CD4-positive, alpha-beta T cell treated with Interleukin-6 for 4 hours (primary cell): ENCODE data around the gene RTP1.
"Not testable (repeated sequence)": the region's sequence is repeated elsewhere in the genome, so short reads cannot be mapped to it uniquely, and the experiment has no call there.

Source experiments
- DNase-seq: peaks from one replicate; pipeline ENCODE4 v3.0.0-alpha.2; 2020; ENCODE audit warnings: mixed read lengths

RTP1 gene

DNA sequence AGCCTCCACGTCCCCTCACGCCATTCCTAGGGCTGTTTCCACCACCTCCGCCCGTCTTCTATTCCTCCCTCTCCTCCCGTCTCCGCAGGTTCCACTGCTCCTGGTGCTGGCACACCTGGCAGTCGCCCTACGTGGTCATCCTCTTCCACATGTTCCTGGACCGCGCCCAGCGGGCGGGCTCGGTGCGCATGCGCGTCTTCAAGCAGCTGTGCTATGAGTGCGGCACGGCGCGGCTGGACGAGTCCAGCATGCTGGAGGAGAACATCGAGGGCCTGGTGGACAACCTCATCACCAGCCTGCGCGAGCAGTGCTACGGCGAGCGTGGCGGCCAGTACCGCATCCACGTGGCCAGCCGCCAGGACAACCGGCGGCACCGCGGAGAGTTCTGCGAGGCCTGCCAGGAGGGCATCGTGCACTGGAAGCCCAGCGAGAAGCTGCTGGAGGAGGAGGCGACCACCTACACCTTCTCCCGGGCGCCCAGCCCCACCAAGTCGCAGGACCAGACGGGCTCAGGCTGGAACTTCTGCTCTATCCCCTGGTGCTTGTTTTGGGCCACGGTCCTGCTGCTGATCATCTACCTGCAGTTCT is 2.3 kb downstream of the RTP1 start:
- DNase-seq: not testable (repeated sequence)

DNA sequence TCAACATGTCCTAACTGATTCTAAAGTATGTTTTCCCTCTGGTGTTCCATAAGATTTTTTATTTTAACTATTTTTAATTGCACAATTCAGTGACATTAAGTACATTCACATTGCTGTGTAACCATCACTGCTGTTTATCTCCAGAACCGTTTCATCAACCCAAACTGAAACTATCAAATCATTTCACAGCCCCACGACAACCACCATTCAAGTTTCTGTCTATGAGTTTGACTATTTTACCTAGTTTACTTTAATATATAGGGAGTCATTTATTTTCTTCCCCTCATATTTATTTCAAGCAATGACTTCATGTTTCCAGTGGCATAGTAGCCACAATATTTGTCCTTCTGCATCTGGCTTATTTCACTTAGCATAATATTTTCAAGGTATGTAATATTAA is 8.4 kb downstream of the RTP1 start:
- DNase-seq: no peak

DNA sequence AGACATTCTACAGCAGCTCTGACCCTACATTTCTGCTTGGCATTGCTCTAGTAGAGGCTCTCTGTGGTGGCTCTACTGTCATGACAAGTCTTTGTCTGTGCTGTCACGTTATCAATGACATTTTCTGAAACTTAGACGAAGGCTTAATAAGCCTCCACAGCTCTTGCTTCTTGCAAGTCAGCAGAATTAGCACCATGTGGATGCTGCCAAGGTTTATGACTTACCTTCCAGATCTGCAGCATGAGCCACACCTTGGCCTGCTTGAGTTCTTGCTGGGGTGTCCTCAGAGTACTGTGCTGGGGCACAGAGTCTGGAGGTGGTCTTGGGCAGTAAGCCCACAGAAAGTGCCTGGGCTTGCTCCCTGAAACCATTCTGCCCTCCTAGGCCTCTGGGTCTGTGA is 9.8 kb downstream of the RTP1 start:
- no peak for DNase-seq

DNA sequence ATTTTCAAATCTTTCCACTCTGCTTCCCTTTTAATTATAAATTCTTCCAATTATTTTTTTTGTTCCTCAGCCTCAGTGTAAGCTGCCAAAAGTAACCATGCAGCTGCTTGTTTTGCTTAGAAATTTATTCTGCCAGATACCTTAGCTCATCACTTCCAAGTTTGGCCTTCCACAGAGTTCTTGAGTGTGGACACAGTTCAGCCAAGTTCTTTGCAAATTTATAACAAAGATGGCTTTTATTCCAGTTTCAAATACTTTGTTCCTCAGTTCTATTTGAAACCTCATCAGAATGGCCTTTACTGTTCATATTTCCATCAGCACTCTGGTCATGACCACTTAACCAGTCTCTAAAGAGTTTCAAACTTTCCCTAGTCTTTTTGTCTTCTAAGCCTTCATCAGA is 10.3 kb downstream of the RTP1 start:
- no peak for DNase-seq

DNA sequence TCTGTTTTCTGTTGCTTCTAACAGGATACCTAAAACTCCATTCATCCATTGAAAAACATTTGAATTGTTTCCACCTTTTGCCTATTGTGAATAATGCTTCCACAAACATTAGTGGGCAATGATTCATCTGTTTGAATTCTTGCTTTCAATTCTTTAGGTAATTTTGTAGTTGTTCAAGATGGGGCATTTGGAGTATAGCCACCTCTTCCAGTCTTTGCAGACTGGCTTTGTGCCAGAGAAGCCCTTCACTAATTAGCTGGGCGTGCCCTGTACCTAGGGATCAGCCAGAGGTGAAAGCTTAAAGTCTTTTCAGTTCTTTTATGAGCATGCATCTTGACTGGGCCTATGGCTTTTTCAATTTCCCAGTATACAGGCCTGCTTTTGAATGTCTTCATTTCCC is 10.9 kb downstream of the RTP1 start:
- no peak for DNase-seq

DNA sequence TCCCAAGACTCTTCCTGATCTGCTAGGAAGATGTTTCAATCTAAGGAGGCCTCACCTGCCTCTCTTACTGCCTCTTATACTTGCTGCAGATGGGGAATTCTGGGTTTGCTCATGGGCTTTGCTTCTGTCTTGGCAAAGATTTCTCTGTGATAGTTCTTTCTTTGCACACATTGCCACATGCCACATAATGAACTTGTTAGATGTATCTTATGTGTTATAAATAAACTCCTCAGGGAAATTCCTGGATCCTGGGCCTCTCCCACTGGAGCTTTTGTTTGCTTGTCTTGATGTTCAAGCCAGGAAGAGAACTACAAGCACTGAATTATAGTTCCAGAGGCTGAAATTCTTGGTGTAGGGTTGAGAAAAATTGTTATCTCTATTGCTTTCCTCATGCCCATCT is 12.2 kb downstream of the RTP1 start:
- DNase-seq: no peak

DNA sequence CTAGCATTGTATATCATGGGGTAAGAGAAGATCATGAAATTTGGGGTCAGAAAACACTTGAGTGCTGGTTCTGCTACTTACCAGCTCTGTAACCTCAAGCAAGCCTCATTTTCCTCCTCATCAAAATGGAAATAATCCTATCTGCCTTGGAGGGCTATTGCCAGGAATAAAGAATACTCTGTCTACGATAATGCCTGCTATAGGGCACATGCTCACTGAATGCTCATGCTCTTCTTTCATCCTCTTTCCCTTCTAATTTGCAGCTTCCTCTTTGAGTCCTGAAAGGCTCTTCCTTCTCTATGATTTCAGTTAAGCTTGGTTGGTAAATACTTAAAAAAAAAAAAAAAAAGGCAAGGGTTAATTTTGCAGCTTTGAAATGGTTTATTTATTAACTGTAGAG is 12.8 kb downstream of the RTP1 start:
- DNase-seq: no peak

DNA sequence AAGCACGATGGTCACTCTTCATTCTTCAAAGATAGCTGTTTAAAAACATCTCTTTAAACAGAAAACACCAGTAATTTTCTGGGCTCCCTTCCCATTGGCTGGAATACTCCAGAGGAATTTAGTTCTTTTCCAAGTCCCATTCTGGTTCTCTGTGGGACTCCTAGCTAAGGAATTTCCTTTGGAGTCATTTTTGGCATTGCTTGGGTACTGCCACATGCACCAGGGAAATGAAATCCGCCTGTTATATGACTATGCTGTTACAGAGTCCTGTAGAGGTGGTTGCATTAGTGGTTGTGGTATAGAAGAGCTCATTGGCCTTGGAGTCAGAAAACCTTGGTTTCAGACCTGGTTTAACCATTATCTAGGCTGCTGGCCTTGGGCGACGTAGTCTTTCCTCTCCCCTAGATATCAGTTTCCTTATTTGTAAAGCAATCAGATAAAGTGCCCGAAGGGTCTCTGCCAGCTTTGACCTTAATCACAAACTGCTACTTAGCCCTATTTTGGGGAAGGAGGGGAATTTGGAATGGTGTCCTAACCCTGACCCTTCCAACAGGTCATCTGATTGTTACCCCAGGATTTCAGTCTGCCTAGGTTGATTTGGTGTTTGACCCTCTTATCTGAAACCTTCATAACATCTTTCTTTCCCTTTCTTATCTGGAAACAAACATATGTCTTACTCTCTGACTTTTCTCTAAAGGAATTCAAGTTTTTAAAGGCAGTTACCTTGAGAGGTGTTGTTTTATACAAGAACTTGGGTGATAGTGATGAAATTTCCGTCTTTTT is 13.4 kb downstream of the RTP1 start:
- DNase-seq: no peak

DNA sequence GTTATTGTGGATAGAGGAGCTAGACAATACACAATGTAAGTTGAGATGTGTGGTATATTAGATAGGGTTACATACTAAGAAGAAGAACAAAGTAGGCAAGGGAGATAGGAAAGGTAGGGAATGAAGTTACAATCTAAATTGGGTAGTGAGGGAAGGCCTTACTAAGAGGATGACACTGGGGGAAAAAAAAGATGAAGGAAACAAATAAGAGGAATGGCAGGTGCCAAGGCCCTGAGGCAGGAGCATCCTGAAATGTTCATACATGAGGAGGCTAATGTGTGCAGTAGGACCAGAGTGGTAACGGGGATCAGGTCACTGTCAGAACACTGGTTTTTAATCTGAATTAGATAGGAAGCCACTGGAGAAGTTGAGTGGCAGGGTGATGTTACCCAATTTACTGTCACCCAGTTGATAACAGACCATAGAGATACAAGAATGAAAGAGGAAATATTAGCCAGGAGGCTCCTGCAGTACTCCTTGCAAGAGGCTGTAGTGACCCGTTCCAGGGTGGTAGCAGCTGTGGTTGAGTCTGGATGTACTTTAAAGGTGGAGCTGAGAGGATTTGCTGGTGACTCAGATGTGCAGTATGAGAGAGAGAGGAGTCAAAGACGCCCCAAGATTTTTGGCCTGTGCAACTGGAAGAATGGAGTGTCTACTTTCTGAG is 14.4 kb downstream of the RTP1 start:
- DNase-seq: no peak

DNA sequence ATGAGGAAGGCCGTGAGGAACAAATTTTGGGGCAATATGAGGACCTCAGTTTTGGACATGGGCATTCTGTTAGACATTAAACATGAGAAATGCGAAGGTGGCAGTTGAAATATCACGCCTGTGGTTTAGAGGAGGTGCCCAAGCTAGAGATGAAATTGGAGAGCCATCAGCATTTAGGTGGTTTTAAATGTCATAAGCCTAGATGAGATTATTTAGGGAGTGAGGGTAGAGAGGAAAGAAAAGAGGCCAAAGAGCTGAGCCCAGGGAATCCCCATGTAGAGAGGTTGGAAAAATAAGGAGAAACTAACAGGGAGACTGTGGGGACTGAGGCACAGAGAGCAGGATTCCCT is 14.9 kb downstream of the RTP1 start:
- DNase-seq: no peak

DNA sequence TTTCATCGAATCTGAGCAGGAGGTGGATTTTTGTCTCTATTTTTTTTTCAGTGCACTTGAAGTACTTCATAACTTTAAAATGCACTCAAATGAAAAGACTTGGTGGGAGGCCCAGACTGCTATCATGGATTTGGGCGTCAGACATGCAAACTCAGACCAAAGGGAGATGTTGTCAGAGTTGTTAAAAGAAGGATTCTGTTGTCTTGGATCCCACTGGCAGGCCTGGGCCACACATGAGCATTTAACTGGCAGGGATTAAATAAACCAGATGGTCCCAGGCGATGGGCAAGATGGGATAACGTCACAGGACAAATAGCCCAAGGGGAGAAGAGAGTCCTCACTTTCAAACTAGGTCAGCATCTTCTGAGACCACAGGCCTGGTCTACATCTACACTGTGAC is 15.4 kb downstream of the RTP1 start:
- no peak for DNase-seq

DNA sequence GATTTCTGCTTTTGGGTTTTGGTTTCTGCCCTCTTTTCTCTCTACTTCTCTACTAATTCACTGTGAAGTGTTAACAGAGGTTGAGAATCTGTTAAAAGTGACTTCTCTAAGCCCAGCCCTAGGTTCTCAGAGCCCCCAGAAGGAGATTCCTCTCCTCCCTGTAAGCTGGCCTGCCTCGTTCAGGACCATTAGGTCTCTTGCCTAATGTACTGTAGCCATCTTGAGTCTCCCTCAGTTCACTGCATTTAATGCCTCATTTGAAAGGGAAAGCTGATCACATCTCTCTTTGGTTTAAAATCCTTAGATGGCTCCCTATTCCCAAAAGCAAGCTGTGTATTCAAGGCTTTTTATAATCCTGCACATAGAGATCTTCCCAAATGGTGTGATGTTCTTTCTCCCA is 16.3 kb downstream of the RTP1 start:
- DNase-seq: no peak

DNA sequence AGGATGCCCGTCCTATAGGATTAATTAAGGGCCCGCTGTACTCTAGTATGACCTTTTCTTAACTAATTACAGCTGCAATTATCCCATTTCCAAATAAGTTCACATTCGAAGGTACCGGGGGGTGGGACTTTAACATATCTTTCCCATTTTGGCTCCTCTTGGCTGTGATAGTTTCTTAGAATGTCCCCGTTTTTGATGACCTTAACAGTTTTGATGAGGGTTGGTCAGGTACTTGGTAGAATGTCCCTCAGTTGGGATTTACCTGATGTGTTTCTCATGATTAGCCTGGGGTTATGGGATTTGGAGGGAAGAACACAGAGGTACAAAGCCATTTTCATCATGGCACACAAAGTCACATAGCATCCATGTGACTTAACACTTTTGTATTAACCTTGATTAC is 18.2 kb downstream of the RTP1 start:
- no peak for DNase-seq

DNA sequence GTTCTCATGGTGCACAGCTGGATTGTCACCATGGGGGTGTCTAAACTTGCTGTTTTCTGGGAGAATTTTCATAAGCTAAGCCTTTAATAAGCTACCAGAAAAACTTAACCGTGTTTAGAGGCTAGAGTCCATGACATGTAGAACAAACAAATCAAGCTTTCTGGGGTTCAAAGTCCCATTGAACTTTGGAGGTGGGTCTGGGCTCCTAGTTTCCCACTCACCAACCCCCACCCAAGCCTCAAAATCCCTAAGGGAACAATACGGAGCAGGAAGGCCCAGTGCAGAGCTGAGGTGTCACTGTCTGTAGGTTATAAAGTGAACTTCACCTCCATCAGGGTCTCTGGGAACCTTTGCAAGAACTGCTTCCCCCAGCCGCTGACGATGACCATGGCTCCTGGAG is 25.5 kb downstream of the RTP1 start:
- no peak for DNase-seq

DNA sequence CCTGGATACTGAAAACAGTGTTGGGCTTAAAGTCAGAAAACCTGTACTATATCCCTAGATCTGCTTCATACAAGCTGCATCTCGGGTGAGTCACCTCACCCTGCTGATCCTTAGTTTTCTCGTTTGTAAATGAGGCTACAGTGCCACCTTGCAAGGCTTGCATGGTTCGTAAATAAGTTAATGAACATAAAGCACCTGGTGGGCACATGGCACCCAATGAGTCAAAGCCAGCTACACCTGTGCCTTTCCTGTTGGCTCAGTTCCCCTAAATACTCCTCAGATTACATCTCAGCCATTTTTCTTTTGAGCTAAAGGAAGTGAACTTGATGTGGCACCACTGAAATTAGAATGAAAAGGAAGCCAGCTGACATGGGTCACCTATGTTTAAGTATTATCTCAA is 26.5 kb downstream of the RTP1 start:
- DNase-seq: no peak

DNA sequence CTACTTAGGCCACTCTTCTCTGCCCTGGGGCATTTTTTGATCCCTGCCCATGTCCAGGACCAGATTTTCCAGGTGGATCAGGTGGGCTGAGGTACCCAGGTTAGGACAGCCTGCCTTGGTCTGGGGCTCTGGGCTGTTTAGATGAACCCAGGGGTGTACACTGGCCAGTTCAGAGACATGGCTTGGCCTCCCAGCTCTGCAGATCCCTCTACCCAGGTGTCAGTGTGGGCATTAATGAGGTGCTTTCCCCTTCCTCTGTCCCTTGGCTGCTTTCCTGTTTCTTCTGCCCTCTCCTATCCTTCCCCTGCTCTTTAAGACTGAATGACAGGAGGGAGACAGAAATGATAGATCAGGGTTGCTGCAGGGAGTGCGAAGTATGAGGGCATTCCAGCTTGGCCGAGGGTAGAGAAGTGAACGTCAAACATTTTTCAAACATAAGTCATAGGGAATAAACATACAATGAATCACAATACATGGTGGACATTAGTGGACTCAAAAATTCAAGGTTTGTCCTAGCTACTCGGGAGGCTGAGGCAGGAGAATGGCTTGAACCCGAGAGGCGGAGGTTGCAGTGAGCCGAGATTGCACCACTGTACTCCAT is 30.5 kb downstream of the RTP1 start:
- DNase-seq: no peak

DNA sequence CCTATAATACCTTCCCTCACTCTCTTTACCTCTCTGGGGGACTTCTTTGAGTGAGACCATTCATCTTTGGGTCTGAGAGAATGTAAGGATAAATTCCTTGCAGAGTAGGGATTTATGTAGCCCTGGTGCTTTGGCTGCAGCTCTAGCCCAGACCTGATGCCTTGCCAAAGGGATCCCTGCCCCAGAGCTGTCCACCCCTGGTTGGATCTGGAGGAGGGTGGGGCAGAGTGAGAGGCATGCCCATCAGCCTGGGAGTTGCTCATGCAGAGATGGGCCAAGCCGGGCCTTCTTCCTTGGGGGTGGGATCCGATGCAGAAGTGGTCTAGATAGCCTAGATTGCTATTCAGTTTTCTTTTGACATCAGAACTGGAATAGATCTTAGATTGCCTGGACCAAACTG is 31.5 kb downstream of the RTP1 start:
- no peak for DNase-seq

DNA sequence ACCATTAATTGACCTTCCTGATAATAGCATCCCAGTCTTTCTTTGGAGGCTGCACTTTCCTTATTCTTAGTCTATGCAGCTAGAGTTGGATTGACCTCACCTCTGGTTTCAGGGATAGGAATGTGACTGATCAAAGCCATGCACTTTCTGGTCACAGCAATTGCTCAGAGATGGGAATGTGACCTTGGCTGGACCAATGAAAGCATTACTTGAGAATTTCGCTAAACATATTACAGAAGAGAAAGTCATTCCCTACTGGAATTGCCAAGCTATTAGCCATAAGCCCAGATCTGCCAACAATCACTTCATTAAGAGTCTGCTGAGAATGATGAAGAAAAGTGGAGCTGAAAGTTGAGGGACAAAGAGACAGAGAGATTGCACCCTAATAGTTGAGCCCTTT is 32.7 kb downstream of the RTP1 start:
- no peak for DNase-seq

DNA sequence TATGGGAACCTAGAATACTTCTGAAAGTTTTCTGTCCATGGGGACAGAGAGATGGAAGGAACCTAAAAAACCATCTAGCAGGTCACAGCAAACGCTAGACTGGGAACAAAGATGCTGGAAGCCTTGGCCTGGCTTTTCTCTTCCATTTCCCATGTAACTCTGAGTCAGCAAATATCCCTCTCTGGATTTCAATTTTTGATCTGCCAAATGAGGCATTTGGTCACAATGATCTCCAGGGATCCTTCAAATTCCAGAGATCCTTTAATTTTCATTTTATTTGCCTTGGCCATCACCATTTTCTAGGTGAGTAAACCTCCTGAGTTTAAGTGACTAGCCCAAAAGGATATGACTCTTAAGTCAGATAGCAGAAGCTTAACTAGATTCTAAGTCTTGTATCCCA is 39.7 kb downstream of the RTP1 start:
- DNase-seq: no peak

DNA sequence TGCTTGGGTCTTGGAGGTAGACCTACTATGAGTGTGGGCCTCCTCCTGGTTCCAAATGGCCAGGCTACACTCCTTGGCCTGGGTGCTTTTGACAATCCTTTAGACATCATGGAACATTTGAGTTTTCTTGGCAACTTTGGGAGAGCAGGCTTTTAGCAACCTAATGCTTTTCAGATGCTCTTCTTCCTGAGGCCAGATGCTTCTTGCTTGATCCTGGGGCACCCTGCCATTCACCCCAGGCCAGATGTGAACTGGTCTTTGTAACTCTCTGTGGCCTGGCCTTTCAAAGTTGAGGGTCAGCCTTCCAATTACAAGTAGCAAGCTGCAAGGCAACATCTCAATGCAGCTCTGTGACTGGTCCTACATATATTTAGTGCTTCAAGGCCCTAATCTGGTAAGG is 40.5 kb downstream of the RTP1 start:
- no peak for DNase-seq

DNA sequence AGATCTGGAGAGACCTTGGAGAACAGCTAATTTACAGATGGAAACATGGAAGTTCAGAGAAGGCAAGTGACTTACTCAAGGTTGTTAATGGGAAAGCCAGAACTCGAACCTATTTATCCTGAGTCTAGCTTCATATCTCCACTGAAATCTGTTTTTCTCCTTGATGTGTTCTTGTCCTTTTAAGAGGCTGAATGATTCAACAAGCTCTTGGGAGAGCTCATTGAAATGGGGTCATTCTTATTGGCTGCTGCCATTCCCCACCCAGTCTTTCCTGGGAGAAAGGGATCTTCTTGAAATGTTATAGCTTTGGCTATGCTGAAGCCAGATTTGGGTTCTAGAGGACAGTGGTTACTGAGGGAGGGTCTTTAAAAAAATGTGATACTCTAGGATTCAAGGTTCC is 41.0 kb downstream of the RTP1 start:
- DNase-seq: no peak

DNA sequence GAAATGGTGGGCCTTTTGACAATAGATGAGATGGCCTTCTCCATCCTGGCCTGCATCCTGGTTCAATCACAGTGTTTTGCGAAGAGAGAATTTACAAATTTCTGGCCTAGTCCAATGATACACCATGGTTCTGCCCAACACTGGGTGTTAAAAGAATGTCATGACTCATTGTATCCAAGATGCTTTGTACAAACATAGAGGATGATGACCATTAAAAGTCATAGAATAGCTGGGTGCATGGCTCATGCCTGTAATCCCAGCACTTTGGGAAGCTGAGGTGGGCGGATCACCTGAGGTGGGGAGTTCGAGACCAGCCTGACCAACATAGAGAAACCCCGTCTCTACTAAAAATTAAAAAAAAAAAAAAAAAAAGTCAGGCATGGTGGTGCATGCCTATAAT is 41.5 kb downstream of the RTP1 start:
- not testable (repeated sequence) for DNase-seq

DNA sequence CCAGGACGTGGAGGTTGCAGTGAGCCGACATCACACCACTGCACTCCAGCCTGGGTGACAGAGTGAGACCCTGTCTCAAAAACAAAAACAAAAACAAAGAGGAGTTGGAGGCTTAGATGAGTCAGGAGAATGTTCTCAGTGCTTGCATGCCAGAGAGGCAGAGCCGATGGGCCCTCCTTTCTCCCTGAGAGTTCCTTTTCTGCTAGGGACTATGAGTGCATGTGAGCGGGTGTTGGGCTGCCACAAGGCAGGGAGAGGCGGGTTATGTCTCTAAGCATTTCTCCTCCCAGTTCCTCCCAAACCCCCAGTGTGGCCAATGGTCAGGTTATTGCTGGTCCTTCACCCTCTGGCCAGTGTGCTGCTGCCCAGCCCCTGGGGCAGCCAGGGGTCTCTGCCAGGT is 45.1 kb downstream of the RTP1 start:
- no peak for DNase-seq

DNA sequence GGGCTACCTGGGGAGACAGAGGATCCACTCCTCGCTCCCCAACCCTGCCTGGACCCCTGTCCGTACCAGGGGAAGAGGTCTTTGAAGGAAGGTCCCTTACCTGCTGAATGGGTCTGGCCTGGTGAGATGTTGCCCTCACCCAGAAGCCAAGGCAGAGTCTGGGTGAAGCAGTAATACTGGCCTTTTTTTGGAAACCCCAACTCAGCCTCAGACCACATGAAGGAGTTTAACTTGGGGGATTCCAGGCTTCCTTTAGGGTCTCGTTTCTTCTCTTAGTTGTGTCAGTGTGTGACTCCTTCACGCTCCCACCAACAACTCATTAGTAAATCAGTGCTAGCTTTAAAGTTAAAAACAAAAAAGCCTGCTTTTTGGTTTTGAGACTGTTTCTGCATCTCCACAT is 45.6 kb downstream of the RTP1 start:
- DNase-seq: no peak
